ENCODE data around the gene UBL4B. TPM values are rescaled to one million over a fixed set of nuclear protein-coding genes. Genes with fewer than 3 reads are reported as not detected.
A peak's percentile ranks its signal among the peaks of the same experiment; 100 is the strongest.

Gene UBL4B
- polyA plus RNA-seq, 3 donors from 2014 or later, result not detected

GRCh38 chr1:110135246-110135645 lies 23.0 kb downstream of the UBL4B start:
- Mint-ChIP-seq H3K4me3 (no peak overlapping the region), H3K27ac (no peak overlapping the region), H3K27me3 (ENCODE audit: low read depth in 3 of 3) (peaks cover 8 to 28% (median 16%) of the 10 kb centered on the region in 3 donors), H3K4me1 (no peaks in the 10 kb centered on the region), H3K36me3 (no peaks in the 10 kb centered on the region), H3K9me3 (no peaks in the 10 kb centered on the region)
- DNase-seq, result no peak

GRCh38 chr1:110135666-110136065 lies 23.4 kb downstream of the UBL4B start:
- H3K9me3 Mint-ChIP-seq, result no peaks in the 10 kb centered on the region
- peaks cover 8 to 29% (median 17%) of the 10 kb centered on the region in 3 donors for H3K27me3 Mint-ChIP-seq (ENCODE audit: low read depth in 3 of 3)
- H3K36me3 Mint-ChIP-seq, result no peaks in the 10 kb centered on the region
- H3K27ac Mint-ChIP-seq, result no peak overlapping the region
- DNase-seq, result no peak
- H3K4me3 Mint-ChIP-seq, result no peak overlapping the region
- no peaks in the 10 kb centered on the region for H3K4me1 Mint-ChIP-seq

GRCh38 chr1:110136911-110137310 lies 24.7 kb downstream of the UBL4B start:
- Mint-ChIP-seq H3K9me3 (no peaks in the 10 kb centered on the region), H3K27me3 (ENCODE audit: low read depth in 3 of 3) (peaks cover 2 to 32% (median 16%) of the 10 kb centered on the region in 3 donors), H3K4me3 (no peak overlapping the region), H3K4me1 (no peaks in the 10 kb centered on the region), H3K27ac (no peak overlapping the region), H3K36me3 (no peaks in the 10 kb centered on the region)
- DNase-seq, result no peak

GRCh38 chr1:110138956-110139355 lies 26.7 kb downstream of the UBL4B start:
- H3K4me1 Mint-ChIP-seq, result no peaks in the 10 kb centered on the region
- no peaks in the 10 kb centered on the region for H3K9me3 Mint-ChIP-seq
- no peak for DNase-seq
- no peak overlapping the region for H3K27ac Mint-ChIP-seq
- H3K4me3 Mint-ChIP-seq, result no peak overlapping the region
- H3K27me3 Mint-ChIP-seq (ENCODE audit: low read depth in 3 of 3), result peaks cover 2 to 37% (median 14%) of the 10 kb centered on the region in 3 donors
- H3K36me3 Mint-ChIP-seq, result no peaks in the 10 kb centered on the region

GRCh38 chr1:110144366-110144765 lies 32.1 kb downstream of the UBL4B start:
- peaks cover 2 to 16% (median 11%) of the 10 kb centered on the region in 3 donors for H3K27me3 Mint-ChIP-seq (ENCODE audit: low read depth in 3 of 3)
- no peak for DNase-seq

GRCh38 chr1:110148961-110149360 lies 36.7 kb downstream of the UBL4B start:
- no peak overlapping the region for H3K27ac Mint-ChIP-seq
- H3K27me3 Mint-ChIP-seq (ENCODE audit: low read depth in 3 of 3), result peaks cover 6 to 14% (median 13%) of the 10 kb centered on the region in 3 donors
- peaks cover 0 to 1% (median 0%) of the 10 kb centered on the region in 6 donors for H3K9me3 Mint-ChIP-seq
- no peak overlapping the region for H3K4me3 Mint-ChIP-seq
- H3K36me3 Mint-ChIP-seq, result no peaks in the 10 kb centered on the region
- DNase-seq, result no peak
- H3K4me1 Mint-ChIP-seq, result no peaks in the 10 kb centered on the region

More at GRCh38 chr1:110144366-110144765, 32.1 kb downstream of the UBL4B start:
- Mint-ChIP-seq H3K4me1 (no peaks in the 10 kb centered on the region), H3K36me3 (no peaks in the 10 kb centered on the region), H3K4me3 (no peak overlapping the region), H3K27ac (no peak overlapping the region), H3K9me3 (no peaks in the 10 kb centered on the region)

- no peak within 1 kb of the TSS for H3K27ac Mint-ChIP-seq
- H3K36me3 Mint-ChIP-seq, result no peaks in the 10 kb centered on the region
- no peaks in the 10 kb centered on the region for H3K4me1 Mint-ChIP-seq
- H3K27me3 Mint-ChIP-seq (ENCODE audit: low read depth in 3 of 3), result peaks cover 7 to 21% (median 11%) of the 10 kb centered on the region in 3 donors
- H3K4me3 Mint-ChIP-seq, result peak within 1 kb of the TSS in 1 of 5 donors; percentile 18
- H3K9me3 Mint-ChIP-seq, result peaks cover 0 to 1% (median 0%) of the 10 kb centered on the region in 6 donors
- no peak for DNase-seq
These were observed 38.3 kb downstream of the UBL4B start, which contains the start of gene SLC6A17 for GRCh38 chr1:110150330-110151174. TSS of gene SLC6A17 (plus strand) at chr1:110150494. CDS start at chr1:110166930, 16,436 bp downstream.

GRCh38 chr1:110151175-110151669 lies 39.0 kb downstream of the UBL4B start:
- Mint-ChIP-seq H3K27me3 (ENCODE audit: low read depth in 3 of 3) (peaks cover 7 to 24% (median 11%) of the 10 kb centered on the region in 3 donors), H3K27ac (no peak overlapping the region), H3K4me3 (no peak overlapping the region), H3K36me3 (no peaks in the 10 kb centered on the region), H3K4me1 (no peaks in the 10 kb centered on the region), H3K9me3 (peaks cover 0 to 1% (median 0%) of the 10 kb centered on the region in 6 donors)
- DNase-seq, result no peak

GRCh38 chr1:110152133-110152785 lies 40.0 kb downstream of the UBL4B start:
- Mint-ChIP-seq H3K27ac (no peak overlapping the region), H3K4me3 (no peak overlapping the region), H3K36me3 (no peaks in the 10 kb centered on the region), H3K9me3 (peaks cover 0 to 1% (median 0%) of the 10 kb centered on the region in 6 donors), H3K27me3 (ENCODE audit: low read depth in 3 of 3) (peaks cover 10 to 24% (median 11%) of the 10 kb centered on the region in 3 donors), H3K4me1 (no peaks in the 10 kb centered on the region)
- DNase-seq, result no peak

- peaks cover 0 to 1% (median 0%) of the 10 kb centered on the region in 6 donors for H3K9me3 Mint-ChIP-seq
- H3K4me3 Mint-ChIP-seq, result no peak overlapping the region
- no peak for DNase-seq
- H3K4me1 Mint-ChIP-seq, result no peaks in the 10 kb centered on the region
- peaks cover 11 to 28% (median 13%) of the 10 kb centered on the region in 3 donors for H3K27me3 Mint-ChIP-seq (ENCODE audit: low read depth in 3 of 3)
- peaks cover 0 to 5% (median 3%) of the 10 kb centered on the region in 3 donors for H3K36me3 Mint-ChIP-seq
- no peak overlapping the region for H3K27ac Mint-ChIP-seq
These were observed 41.2 kb downstream of the UBL4B start for GRCh38 chr1:110153407-110153950.

GRCh38 chr1:110155878-110156522 lies 43.8 kb downstream of the UBL4B start:
- DNase-seq, result peak; percentile 12 to 20 (median 14)
- Mint-ChIP-seq H3K4me1 (no peaks in the 10 kb centered on the region), H3K9me3 (no peaks in the 10 kb centered on the region), H3K27me3 (ENCODE audit: low read depth in 3 of 3) (peaks cover 9 to 38% (median 10%) of the 10 kb centered on the region in 3 donors), H3K4me3 (no peak overlapping the region), H3K36me3 (peaks cover 0 to 5% (median 3%) of the 10 kb centered on the region in 3 donors), H3K27ac (no peak overlapping the region)

GRCh38 chr1:110158261-110158660 lies 46.0 kb downstream of the UBL4B start:
- no peak for DNase-seq
- H3K9me3 Mint-ChIP-seq, result no peaks in the 10 kb centered on the region
- no peak overlapping the region for H3K4me3 Mint-ChIP-seq
- H3K36me3 Mint-ChIP-seq, result peaks cover 0 to 5% (median 3%) of the 10 kb centered on the region in 3 donors
- peaks cover 7 to 32% (median 9%) of the 10 kb centered on the region in 3 donors for H3K27me3 Mint-ChIP-seq (ENCODE audit: low read depth in 3 of 3)
- H3K27ac Mint-ChIP-seq, result no peak overlapping the region
- no peaks in the 10 kb centered on the region for H3K4me1 Mint-ChIP-seq

GRCh38 chr1:110159168-110159567 lies 46.9 kb downstream of the UBL4B start:
- Mint-ChIP-seq H3K27me3 (ENCODE audit: low read depth in 3 of 3) (peaks cover 9 to 29% (median 12%) of the 10 kb centered on the region in 3 donors), H3K36me3 (peaks cover 0 to 5% (median 3%) of the 10 kb centered on the region in 3 donors), H3K4me1 (no peaks in the 10 kb centered on the region), H3K4me3 (no peak overlapping the region), H3K27ac (no peak overlapping the region), H3K9me3 (no peaks in the 10 kb centered on the region)
- no peak for DNase-seq

All from immature natural killer cell (primary cell).